GM19452 (cell line): ENCODE measurements around the gene RAB8B.

Experiments used
- ATAC-seq: cut with Tn5 transposase; IDR thresholded peaks from one replicate; pipeline ENCODE4 v1.9.1; 2021; ENCODE audit not compliant: unreplicated experiment

Gene RAB8B

GRCh38 chr15:63188926-63189871 is at the start of gene RAB8B:
RAB8B (plus strand) TSS chr15:63189606; CDS start chr15:63189625, 19 bp downstream.
- peak; percentile 67 for ATAC-seq

- no peak for ATAC-seq
These were observed 48.5 kb upstream of the RAB8B start for GRCh38 chr15:63140936-63141335.

- ATAC-seq: no peak
These were observed 44.0 kb upstream of the RAB8B start for GRCh38 chr15:63145426-63145825.

- ATAC-seq: no peak
These were observed 42.7 kb upstream of the RAB8B start for GRCh38 chr15:63146684-63147083.

- ATAC-seq: no peak
These were observed 37.7 kb upstream of the RAB8B start for GRCh38 chr15:63151665-63152064.

- ATAC-seq: no peak
These were observed 33.9 kb upstream of the RAB8B start for GRCh38 chr15:63155486-63155885.

- ATAC-seq: no peak
These were observed 33.2 kb upstream of the RAB8B start for GRCh38 chr15:63156086-63156710.

GRCh38 chr15:63156755-63157117 is 32.7 kb upstream of the RAB8B start:
- no peak for ATAC-seq

- ATAC-seq: peak; percentile 86
These were observed 32.1 kb upstream of the RAB8B start, which contains the start of gene RPS27L for GRCh38 chr15:63157118-63157843. RPS27L (minus strand) TSS chr15:63157477; CDS start chr15:63157405, 72 bp downstream.

- ATAC-seq: peak; percentile 31
These were observed 31.4 kb upstream of the RAB8B start for GRCh38 chr15:63157891-63158431.

GRCh38 chr15:63160638-63161037 is 28.8 kb upstream of the RAB8B start:
- no peak for ATAC-seq

- ATAC-seq: no peak
These were observed 26.2 kb upstream of the RAB8B start for GRCh38 chr15:63163217-63163616.

GRCh38 chr15:63165166-63165859 is 24.1 kb upstream of the RAB8B start:
- no peak for ATAC-seq

- ATAC-seq: no peak
These were observed 23.2 kb upstream of the RAB8B start for GRCh38 chr15:63166219-63166618.

- no peak for ATAC-seq
These were observed 19.6 kb upstream of the RAB8B start for GRCh38 chr15:63169788-63170187.

GRCh38 chr15:63172376-63172775 is 17.0 kb upstream of the RAB8B start:
- no peak for ATAC-seq

GRCh38 chr15:63172851-63173451 is 16.5 kb upstream of the RAB8B start:
- ATAC-seq: no peak

- ATAC-seq: no peak
These were observed 13.1 kb upstream of the RAB8B start for GRCh38 chr15:63176302-63176701.

GRCh38 chr15:63178034-63178433 is 11.4 kb upstream of the RAB8B start:
- no peak for ATAC-seq

GRCh38 chr15:63180746-63181145 is 8.7 kb upstream of the RAB8B start:
- no peak for ATAC-seq
